Neuron (in vitro differentiated cells): ENCODE data around the gene MICAL2.

Experiments
- H2AFZ ChIP-seq: one replicate; pipeline ENCODE4 v1.6.1; 2013; ENCODE audit warnings: low read depth, mild to moderate bottlenecking, inconsistent platforms, low read length, moderate library complexity
- H3K27me3 ChIP-seq: one replicate; pipeline ENCODE4 v1.6.1; 2013; ENCODE audit warnings: low read length; ENCODE audit not compliant: insufficient read depth
- H3K36me3 ChIP-seq: one replicate; pipeline ENCODE4 v1.6.1; 2013; ENCODE audit warnings: low read length; ENCODE audit not compliant: insufficient read depth
- H3K4me1 ChIP-seq: one replicate; pipeline ENCODE4 v1.6.1; 2013; ENCODE audit warnings: low read length; ENCODE audit not compliant: insufficient read depth
- H3K4me3 ChIP-seq: 2 replicates; pipeline ENCODE4 v1.5.1; 2013; ENCODE audit warnings: mild to moderate bottlenecking, low read length, moderate library complexity
- H3K9me3 ChIP-seq: one replicate; pipeline ENCODE4 v1.6.1; 2013; ENCODE audit warnings: low read length

MICAL2 gene

DNA sequence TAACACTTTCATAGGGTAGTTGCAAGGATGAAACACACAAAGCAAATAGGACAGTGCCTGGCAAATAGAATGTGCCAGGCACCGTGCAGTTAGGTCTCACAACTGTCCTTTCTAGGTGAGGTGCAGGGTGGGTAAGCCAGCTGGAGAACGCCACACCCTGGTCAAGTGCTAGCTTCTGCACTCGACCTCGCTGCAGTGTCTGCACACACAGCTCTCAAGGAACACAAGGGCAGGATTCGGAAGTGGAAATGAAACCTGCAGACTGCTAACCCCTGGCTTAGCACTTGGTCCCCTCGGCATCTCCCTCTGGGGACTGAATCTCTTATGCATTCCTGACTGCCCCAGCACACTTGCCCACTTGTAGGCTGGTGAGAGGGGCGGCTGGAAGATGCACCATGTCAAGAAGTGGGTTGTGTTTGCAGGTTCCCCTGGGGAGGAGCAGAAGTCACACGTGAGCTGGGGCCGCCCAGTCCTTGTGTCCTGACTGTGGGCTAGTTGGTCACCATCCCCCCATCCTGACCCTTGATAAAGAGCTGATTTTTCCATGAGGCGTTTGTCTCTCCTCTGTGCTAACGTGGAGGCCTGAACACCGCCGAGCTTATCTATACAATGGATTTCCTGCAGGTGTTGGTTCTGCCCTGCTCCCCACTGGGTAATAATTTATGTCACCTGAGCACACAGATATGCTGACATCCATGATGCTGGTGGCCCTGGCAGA lies 89.0 kb downstream of the MICAL2 start:
- Histone ChIP-seq H2AFZ (no peak overlapping the region), H3K27me3 (no peaks in the 10 kb centered on the region), H3K4me1 (no peaks in the 10 kb centered on the region), H3K36me3 (no peaks in the 10 kb centered on the region), H3K9me3 (no peaks in the 10 kb centered on the region), H3K4me3 (no peak overlapping the region)

DNA sequence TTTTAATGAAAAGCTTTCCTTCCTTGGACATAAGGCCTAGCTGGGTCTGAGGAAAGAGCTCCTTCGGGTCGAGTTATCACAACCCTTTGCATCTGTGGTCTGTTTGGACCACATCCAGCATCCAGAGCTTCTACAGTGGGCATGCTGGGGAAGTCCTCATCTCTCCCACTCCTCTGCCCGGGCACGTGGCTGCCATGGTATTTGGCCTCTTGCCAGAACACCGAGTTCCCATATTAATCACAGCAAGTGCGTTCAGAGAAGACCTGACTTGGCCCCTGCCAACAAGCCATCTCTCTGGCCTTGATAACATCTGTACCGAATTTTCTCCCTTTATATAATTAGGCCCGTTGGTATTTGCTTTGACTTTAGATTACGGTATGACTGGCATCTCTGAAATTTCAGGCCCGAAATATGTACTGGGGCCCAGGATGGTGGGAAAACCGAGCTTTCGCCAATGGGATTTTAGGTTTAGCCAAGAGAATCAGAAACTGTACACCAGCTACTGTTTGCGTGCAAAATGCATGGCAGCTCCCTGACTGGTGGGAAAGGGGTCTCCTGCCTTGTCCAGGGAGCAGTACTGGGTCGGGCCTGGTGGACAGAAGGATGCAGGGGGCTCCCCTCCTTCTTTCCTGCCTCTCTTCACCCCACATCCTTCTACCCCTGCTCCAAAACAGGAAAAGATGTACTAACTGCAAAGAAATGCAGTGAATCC lies 90.0 kb downstream of the MICAL2 start:
- H3K9me3 ChIP-seq = no peaks in the 10 kb centered on the region
- H3K27me3 ChIP-seq = no peaks in the 10 kb centered on the region
- no peak overlapping the region for H3K4me3 ChIP-seq
- no peaks in the 10 kb centered on the region for H3K36me3 ChIP-seq
- no peaks in the 10 kb centered on the region for H3K4me1 ChIP-seq
- H2AFZ ChIP-seq = no peak overlapping the region

- Histone ChIP-seq H2AFZ (no peak overlapping the region), H3K36me3 (no peaks in the 10 kb centered on the region), H3K9me3 (no peaks in the 10 kb centered on the region), H3K4me1 (no peaks in the 10 kb centered on the region), H3K27me3 (no peaks in the 10 kb centered on the region), H3K4me3 (no peak overlapping the region)
Measured at GRCh38 chr11:12200991-12201985, 90.9 kb downstream of the MICAL2 start.

- Histone ChIP-seq H3K4me3 (no peak overlapping the region), H3K27me3 (no peaks in the 10 kb centered on the region), H3K4me1 (no peaks in the 10 kb centered on the region), H3K9me3 (no peaks in the 10 kb centered on the region), H3K36me3 (no peaks in the 10 kb centered on the region), H2AFZ (no peak overlapping the region)
Measured at GRCh38 chr11:12202661-12203310, 92.4 kb downstream of the MICAL2 start.

DNA sequence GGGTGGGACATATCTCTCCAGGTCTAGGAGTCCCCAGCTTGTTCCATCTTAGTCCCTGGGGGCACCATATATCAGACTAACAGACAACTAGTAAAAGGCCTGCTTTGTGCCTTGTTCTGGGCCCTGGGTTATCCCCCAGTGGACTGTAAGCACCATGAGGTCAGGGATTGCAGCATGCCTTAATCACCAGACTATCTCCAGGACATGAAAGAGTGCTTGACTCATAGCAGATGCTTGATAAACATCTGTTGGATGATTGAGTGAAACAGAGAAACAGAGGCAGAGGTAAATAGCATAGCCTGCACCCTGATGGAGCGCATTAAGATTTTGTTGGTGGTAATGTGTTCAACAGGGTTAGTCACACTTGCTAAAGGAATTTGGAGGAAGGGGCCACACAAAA lies 94.1 kb downstream of the MICAL2 start:
- Histone ChIP-seq H3K4me1 (no peaks in the 10 kb centered on the region), H3K9me3 (no peaks in the 10 kb centered on the region), H2AFZ (no peak overlapping the region), H3K27me3 (no peaks in the 10 kb centered on the region), H3K4me3 (no peak overlapping the region), H3K36me3 (no peaks in the 10 kb centered on the region)

DNA sequence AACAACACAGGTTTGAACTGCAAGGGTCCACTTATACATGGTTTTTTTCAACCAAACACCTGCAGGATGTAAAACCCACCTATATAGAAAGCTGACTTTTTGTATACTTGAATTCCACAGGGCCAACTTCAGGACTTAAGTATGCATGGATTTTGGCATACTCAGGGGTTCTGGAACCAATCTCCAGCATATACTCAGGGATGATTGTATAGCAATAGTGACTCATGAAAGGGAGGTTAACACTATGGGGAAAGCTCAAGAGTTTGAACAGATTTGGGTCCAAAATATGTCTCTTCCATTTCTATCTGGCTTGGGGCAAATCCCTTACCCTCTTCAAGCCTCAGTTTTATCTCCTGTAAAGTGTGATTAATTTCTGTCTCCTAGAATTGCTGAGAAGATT lies 94.9 kb downstream of the MICAL2 start:
- no peaks in the 10 kb centered on the region for H3K36me3 ChIP-seq
- H3K4me1 ChIP-seq = no peaks in the 10 kb centered on the region
- H2AFZ ChIP-seq = no peak overlapping the region
- H3K9me3 ChIP-seq = no peaks in the 10 kb centered on the region
- H3K4me3 ChIP-seq = no peak overlapping the region
- H3K27me3 ChIP-seq = no peaks in the 10 kb centered on the region

- Histone ChIP-seq H3K9me3 (no peaks in the 10 kb centered on the region), H3K36me3 (no peaks in the 10 kb centered on the region), H3K27me3 (no peaks in the 10 kb centered on the region), H3K4me1 (no peaks in the 10 kb centered on the region), H2AFZ (no peak overlapping the region), H3K4me3 (no peak overlapping the region)
Measured at GRCh38 chr11:12206529-12206928, 96.1 kb downstream of the MICAL2 start.

GRCh38 chr11:12207384-12208150 lies 97.2 kb downstream of the MICAL2 start:
- no peaks in the 10 kb centered on the region for H3K36me3 ChIP-seq
- H3K27me3 ChIP-seq = peaks cover 1% of the 10 kb centered on the region
- no peaks in the 10 kb centered on the region for H3K9me3 ChIP-seq
- H3K4me3 ChIP-seq = no peak overlapping the region
- no peaks in the 10 kb centered on the region for H3K4me1 ChIP-seq
- H2AFZ ChIP-seq = no peak overlapping the region

GRCh38 chr11:12209096-12209495 lies 98.7 kb downstream of the MICAL2 start:
- Histone ChIP-seq H2AFZ (no peak overlapping the region), H3K27me3 (peaks cover 2% of the 10 kb centered on the region), H3K4me1 (no peaks in the 10 kb centered on the region), H3K4me3 (no peak overlapping the region), H3K9me3 (no peaks in the 10 kb centered on the region), H3K36me3 (no peaks in the 10 kb centered on the region)

DNA sequence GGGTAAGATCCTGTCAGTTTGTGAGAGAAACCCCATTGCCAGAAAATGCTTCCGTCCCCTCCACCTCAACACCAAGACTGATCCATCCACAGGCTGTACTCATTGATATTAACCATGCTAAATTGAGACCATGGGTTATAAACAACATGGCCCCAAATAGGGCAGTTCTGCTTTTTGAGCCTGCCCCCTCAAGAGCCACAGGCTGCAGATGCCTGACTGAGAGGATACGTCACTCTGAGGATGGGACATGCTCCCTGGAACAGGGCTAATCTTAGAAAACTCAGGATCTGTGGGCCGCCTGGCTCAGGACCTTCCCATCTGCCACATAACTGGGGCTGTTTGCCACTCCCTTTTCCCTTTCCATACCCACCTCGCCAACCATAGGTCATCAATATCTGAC lies 99.8 kb downstream of the MICAL2 start:
- Histone ChIP-seq H2AFZ (no peak overlapping the region), H3K9me3 (no peaks in the 10 kb centered on the region), H3K4me1 (peaks cover 8% of the 10 kb centered on the region), H3K4me3 (no peak overlapping the region), H3K27me3 (peaks cover 2% of the 10 kb centered on the region), H3K36me3 (no peaks in the 10 kb centered on the region)

DNA sequence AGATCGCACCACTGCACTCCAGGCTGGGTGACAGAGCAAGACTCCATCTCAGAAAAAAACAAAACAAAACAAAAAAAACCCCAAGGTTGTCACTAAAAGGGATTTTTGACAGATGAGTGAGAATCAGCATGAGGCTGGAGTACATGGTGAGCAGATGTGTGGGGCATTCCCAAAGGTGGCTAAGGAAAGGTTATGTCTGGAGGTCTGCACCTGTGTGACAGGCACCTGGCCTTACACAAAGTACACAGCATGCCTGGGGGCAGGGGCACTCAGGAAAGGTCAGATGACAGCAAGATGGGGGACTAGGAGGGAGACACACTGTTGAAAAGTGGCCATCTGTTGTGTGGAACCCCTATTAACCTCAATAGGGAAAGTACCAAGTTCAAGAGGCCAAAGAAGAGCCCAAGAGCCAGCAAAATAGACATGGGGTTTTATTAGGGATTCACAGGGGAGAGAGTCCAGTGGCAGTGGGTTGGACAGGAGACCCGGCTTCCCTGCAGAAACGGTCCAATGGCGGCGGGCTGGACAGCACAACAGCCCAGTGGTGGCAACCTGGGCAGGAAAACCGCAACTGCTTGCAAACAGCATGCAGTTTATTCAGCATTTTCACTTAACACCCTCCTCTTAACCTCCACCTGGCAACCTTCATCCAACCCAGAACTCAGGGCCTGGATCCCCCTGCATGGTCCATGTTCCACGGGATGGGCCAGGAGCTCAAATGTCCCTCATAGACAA lies 101.1 kb downstream of the MICAL2 start:
- Histone ChIP-seq H3K4me1 (peaks cover 19% of the 10 kb centered on the region), H3K36me3 (no peaks in the 10 kb centered on the region), H2AFZ (no peak overlapping the region), H3K9me3 (no peaks in the 10 kb centered on the region), H3K27me3 (peaks cover 2% of the 10 kb centered on the region), H3K4me3 (no peak overlapping the region)
